Prostate gland (tissue), 2 donors: ENCODE results near the gene SFXN3.

ENCODE experiments used
- CTCF ChIP-seq, 4 experiments: fragments of 200-600 bp in 2 of 4; fragments of 450-650 bp in 2 of 4; sonication (generic) in 2 of 4; IDR thresholded peaks; 1 replicate in 3 of 4; 2 replicates in 1 of 4; pipeline ENCODE4 v1.5.1; 2016 to 2019; ENCODE audit warnings: antibody characterized with exemption in 4 of 4, mild to moderate bottlenecking in 2 of 4, moderate library complexity in 2 of 4
- POLR2A ChIP-seq: fragments of 450-650 bp; IDR thresholded peaks from one replicate; pipeline ENCODE4 v1.6.1; 2016; ENCODE audit warnings: antibody characterized with exemption, mild to moderate bottlenecking

GRCh38 chr10:100984672-100985177, 46.3 kb upstream of the SFXN3 start:
- no peak for TF ChIP-seq CTCF (IDR thresholded peaks at IDR 0.05)
- TF ChIP-seq POLR2A, result no peak
